Keratinocyte (primary cell): ENCODE results near the gene REEP2. TPM values are rescaled to one million over a fixed set of nuclear protein-coding genes. Genes with fewer than 3 reads are reported as not detected.

Experiments used
- DNase-seq: peaks from one replicate; pipeline ENCODE4 v3.0.0-alpha.2; 2011; ENCODE audit warnings: low read depth, missing footprints, low spot score
- FAIRE-seq: peaks from 2 replicates; lab custom pipeline; 2011; peaks lifted over from hg19 to GRCh38; lab: Jason Lieb, UNC
- H2AFZ ChIP-seq: 2 replicates; pipeline ENCODE4 v1.6.0; 2012; ENCODE audit warnings: low read length, control low read depth, inconsistent platforms; ENCODE audit not compliant: control insufficient read depth
- H3K27ac ChIP-seq: 2 replicates; pipeline ENCODE4 v1.5.1; 2011; ENCODE audit warnings: low read length; ENCODE audit not compliant: control insufficient read depth, insufficient read depth
- H3K27me3 ChIP-seq: 3 replicates; pipeline ENCODE4 v1.6.0; 2011; ENCODE audit warnings: low read length; ENCODE audit not compliant: control insufficient read depth, insufficient read depth; ENCODE audit errors: extremely low read depth
- H3K36me3 ChIP-seq, 2 experiments: 2 replicates in 1 of 2; 3 replicates in 1 of 2; pipeline ENCODE4 v1.5.1; 2011; ENCODE audit warnings: low read length in 2 of 2, mild to moderate bottlenecking in 1 of 2; ENCODE audit not compliant: control insufficient read depth in 2 of 2, insufficient read depth in 2 of 2; ENCODE audit errors: extremely low read depth in 1 of 2
- H3K4me1 ChIP-seq: 3 replicates; pipeline ENCODE4 v1.5.1; 2011; ENCODE audit warnings: low read length; ENCODE audit not compliant: control insufficient read depth, insufficient read depth; ENCODE audit errors: extremely low read depth
- H3K4me2 ChIP-seq: 3 replicates; pipeline ENCODE4 v1.6.0; 2011; ENCODE audit warnings: low read depth, low read length; ENCODE audit not compliant: control insufficient read depth, insufficient read depth; ENCODE audit errors: extremely low read depth
- H3K4me3 ChIP-seq, 3 experiments: fragments of 200-600 bp in 1 of 3; sonication (generic) in 1 of 3; 2 replicates in 2 of 3; 3 replicates in 1 of 3; pipeline ENCODE4 v1.5.1; 2011 to 2016; ENCODE audit warnings: low read length in 3 of 3, mild to moderate bottlenecking in 3 of 3, control low read depth in 2 of 3, inconsistent platforms in 1 of 3, low read depth in 1 of 3, mixed read lengths in 1 of 3, mixed run types in 1 of 3, moderate library complexity in 1 of 3; ENCODE audit not compliant: control insufficient read depth in 2 of 3, insufficient read depth in 2 of 3; ENCODE audit errors: extremely low read depth in 1 of 3
- H3K79me2 ChIP-seq: 2 replicates; pipeline ENCODE4 v1.6.0; 2012; ENCODE audit warnings: low read length; ENCODE audit not compliant: control insufficient read depth, insufficient read depth
- H3K9ac ChIP-seq: 3 replicates; pipeline ENCODE4 v1.6.0; 2011; ENCODE audit warnings: low read length; ENCODE audit not compliant: control insufficient read depth, insufficient read depth; ENCODE audit errors: extremely low read depth
- H3K9me1 ChIP-seq: 3 replicates; pipeline ENCODE4 v1.6.0; 2011; ENCODE audit warnings: low read length; ENCODE audit not compliant: control insufficient read depth, insufficient read depth; ENCODE audit errors: extremely low read depth
- H3K9me3 ChIP-seq: 2 replicates; pipeline ENCODE4 v1.5.1; 2012; ENCODE audit warnings: low read depth, low read length; ENCODE audit not compliant: control insufficient read depth
- H4K20me1 ChIP-seq: 3 replicates; pipeline ENCODE4 v1.6.0; 2011; ENCODE audit warnings: low read length; ENCODE audit not compliant: control insufficient read depth, insufficient read depth; ENCODE audit errors: extremely low read depth
- EZH2 ChIP-seq: IDR thresholded peaks from one replicate; pipeline ENCODE4 v1.6.1; 2012; ENCODE audit warnings: inconsistent platforms, mild to moderate bottlenecking, low read length, moderate library complexity
- dilution Hi-C: fragments of 300-500 bp; cut with MboI; formaldehyde crosslinking; loops from one replicate; pipeline ENCODE4 v1.7.0; 2020; ENCODE audit warnings: low sequenced_read_pairs; ENCODE audit not compliant: extremely low pct_ligation_motif_present
- polyA plus RNA-seq, 5 experiments: library from polyadenylated mRNA; depleted of rRNA in 3 of 5; stranded (reverse) in 3 of 5; stranded (forward) in 1 of 5; unstranded in 1 of 5; fragments of >200 nt; gene quantifications; 1 replicate in 1 of 5; 2 replicates in 3 of 5; 3 replicates in 1 of 5; pipeline versions ENCODE4 v1.2.1 to v1.2.3, GENCODE V29; 2011 to 2012; ENCODE audit warnings: missing spikeins in 2 of 5, low read depth in 1 of 5, low replicate concordance in 1 of 5
- TF ChIP-seq, protein P1 (sequence below), 3 experiments: IDR thresholded peaks in 1 of 3; conservative IDR thresholded peaks in 1 of 3; optimal IDR thresholded peaks in 1 of 3; 2 replicates in 2 of 3; 3 replicates in 1 of 3; pipeline versions ENCODE3 to v1.5.1; 2011; ENCODE audit warnings: low read length in 3 of 3, mild to moderate bottlenecking in 3 of 3, moderate library complexity in 2 of 3, control low read depth in 1 of 3, inconsistent platforms in 1 of 3; ENCODE audit not compliant: insufficient read depth in 2 of 3; ENCODE audit errors: extremely low read depth in 1 of 3

Gene REEP2
- polyA plus RNA-seq, 1 donor (not counting 4 experiments of a cell fraction or from before 2014, with no cell fraction given): 0.35 TPM

DNA sequence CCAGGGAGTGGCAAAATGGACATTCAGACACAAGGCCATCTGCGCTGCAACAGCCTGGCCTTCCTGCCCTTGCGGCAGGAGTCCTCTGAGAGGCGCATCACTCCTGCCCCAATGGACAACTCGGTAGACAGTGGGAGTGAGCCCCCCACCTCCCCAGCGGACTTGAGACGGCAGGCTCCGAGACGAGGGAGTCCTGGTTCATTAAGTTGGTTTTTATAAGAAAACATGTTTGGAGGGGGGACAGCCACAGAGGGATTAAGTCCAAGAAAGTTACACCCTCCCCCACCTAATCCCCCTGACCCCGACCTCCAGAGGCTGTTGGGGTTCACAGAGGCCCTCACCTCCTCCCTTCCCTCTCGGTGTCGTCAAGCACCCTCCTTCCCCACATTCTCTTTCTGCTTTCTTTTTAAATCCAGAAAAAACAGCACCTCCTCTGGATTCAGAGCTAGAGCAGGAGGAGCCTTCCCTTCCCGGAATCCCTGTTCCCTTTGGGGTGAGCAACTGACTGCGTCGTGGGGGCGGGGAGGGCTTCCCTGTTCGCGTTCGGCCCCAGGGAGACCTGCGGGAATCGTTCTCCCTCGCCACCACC lies 24.7 kb downstream of the REEP2 start:
- Histone ChIP-seq H4K20me1 (peaks cover 16% of the 10 kb centered on the region), H3K36me3 (peaks cover 11 to 20% of the 10 kb centered on the region in 2 experiments), H2AFZ (peak overlapping the region; percentile 85), H3K27me3 (no peaks in the 10 kb centered on the region), H3K4me1 (peaks cover 19% of the 10 kb centered on the region), H3K4me2 (peak overlapping the region; percentile 100), H3K79me2 (peaks cover 12% of the 10 kb centered on the region), H3K9me3 (no peaks in the 10 kb centered on the region), H3K27ac (peak overlapping the region; percentile 79), H3K9me1 (no peaks in the 10 kb centered on the region), H3K4me3 (peak overlapping the region; percentile 75 to 92 (median 75)), H3K9ac (peak overlapping the region; percentile 91)
- TF ChIP-seq, protein P1, sequence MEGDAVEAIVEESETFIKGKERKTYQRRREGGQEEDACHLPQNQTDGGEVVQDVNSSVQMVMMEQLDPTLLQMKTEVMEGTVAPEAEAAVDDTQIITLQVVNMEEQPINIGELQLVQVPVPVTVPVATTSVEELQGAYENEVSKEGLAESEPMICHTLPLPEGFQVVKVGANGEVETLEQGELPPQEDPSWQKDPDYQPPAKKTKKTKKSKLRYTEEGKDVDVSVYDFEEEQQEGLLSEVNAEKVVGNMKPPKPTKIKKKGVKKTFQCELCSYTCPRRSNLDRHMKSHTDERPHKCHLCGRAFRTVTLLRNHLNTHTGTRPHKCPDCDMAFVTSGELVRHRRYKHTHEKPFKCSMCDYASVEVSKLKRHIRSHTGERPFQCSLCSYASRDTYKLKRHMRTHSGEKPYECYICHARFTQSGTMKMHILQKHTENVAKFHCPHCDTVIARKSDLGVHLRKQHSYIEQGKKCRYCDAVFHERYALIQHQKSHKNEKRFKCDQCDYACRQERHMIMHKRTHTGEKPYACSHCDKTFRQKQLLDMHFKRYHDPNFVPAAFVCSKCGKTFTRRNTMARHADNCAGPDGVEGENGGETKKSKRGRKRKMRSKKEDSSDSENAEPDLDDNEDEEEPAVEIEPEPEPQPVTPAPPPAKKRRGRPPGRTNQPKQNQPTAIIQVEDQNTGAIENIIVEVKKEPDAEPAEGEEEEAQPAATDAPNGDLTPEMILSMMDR (optimal IDR thresholded peaks at IDR 0.05 in 1 of 3, IDR thresholded peaks at IDR 0.05 in 1 of 3, conservative IDR thresholded peaks at IDR 0.05 in 1 of 3; ENCODE audit: extremely low read depth in 1 of 3, insufficient read depth in 2 of 3, low read length in 3 of 3): no peak
- no peak for TF ChIP-seq EZH2
- FAIRE-seq: peak; percentile 13
- dilution Hi-C loops: no loop called here
- DNase-seq: no peak

DNA sequence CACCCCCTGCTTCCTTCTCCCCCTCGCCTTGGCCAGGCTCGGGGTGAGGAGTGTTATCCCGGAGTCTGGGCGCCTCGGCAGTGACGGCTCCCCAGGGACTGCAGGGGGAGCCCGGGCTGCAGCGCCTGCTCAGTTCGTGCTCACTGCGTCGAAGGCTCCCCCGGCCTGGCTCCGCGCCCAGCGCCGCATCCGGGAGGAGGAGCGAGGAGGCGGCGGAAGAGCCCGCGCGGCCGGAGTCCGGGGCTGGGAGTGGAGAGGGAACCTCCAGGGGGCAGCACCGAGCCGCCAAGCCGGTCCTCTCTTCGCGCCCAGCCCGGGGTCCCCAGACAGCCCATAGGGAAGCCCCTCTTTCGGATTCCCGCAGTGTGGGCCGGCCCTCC lies 25.1 kb downstream of the REEP2 start:
- peak overlapping the region; percentile 75 to 92 (median 75) for H3K4me3 ChIP-seq
- no peaks in the 10 kb centered on the region for H3K9me1 ChIP-seq
- peak; percentile 32 for FAIRE-seq
- H2AFZ ChIP-seq: peak overlapping the region; percentile 89
- H3K79me2 ChIP-seq: peaks cover 12% of the 10 kb centered on the region
- H3K27ac ChIP-seq: peak overlapping the region; percentile 79
- dilution Hi-C loops: no loop called here
- H3K4me1 ChIP-seq: peaks cover 19% of the 10 kb centered on the region
- H3K36me3 ChIP-seq: peaks cover 11 to 20% of the 10 kb centered on the region in 2 experiments
- peak overlapping the region; percentile 91 for H3K9ac ChIP-seq
- TF ChIP-seq, protein P1 (optimal IDR thresholded peaks at IDR 0.05 in 1 of 3, IDR thresholded peaks at IDR 0.05 in 1 of 3, conservative IDR thresholded peaks at IDR 0.05 in 1 of 3; ENCODE audit: extremely low read depth in 1 of 3, insufficient read depth in 2 of 3, low read length in 3 of 3): peak in 1 of 3 experiments; percentile 86
- TF ChIP-seq EZH2: no peak
- DNase-seq: no peak
- H3K4me2 ChIP-seq: peak overlapping the region; percentile 100
- H4K20me1 ChIP-seq: peaks cover 16% of the 10 kb centered on the region
- H3K27me3 ChIP-seq: no peaks in the 10 kb centered on the region
- H3K9me3 ChIP-seq: no peaks in the 10 kb centered on the region
